HL-60 (cell line): Measurements from ENCODE around the gene OR2H2.
A peak's percentile ranks its signal among the peaks of the same experiment; 100 is the strongest.

Experiments
- DNase-seq, 2 experiments: peaks; one replicate each; pipeline ENCODE4 v3.0.0-alpha.2; 2010 to 2020; ENCODE audit warnings: low read depth in 1 of 2, low spot score in 1 of 2
- H3K27ac ChIP-seq: fragments of 250-450 bp; sonication (Bioruptor Pico); replicated peaks from 2 replicates; pipeline ENCODE4 v1.5.1; 2020; ENCODE audit warnings: mild to moderate bottlenecking, moderate library complexity
- H3K27me3 ChIP-seq: fragments of 250-450 bp; sonication (Bioruptor Pico); 2 replicates; pipeline ENCODE4 v1.5.1; 2021; ENCODE audit warnings: mild to moderate bottlenecking, moderate library complexity; ENCODE audit not compliant: insufficient read depth, poor library complexity, severe bottlenecking
- H3K4me3 ChIP-seq: replicated peaks from 2 replicates; pipeline ENCODE4 v1.5.1; 2011; ENCODE audit warnings: mild to moderate bottlenecking, control low read depth, low read length; ENCODE audit not compliant: insufficient read depth
- GABPA ChIP-seq: IDR thresholded peaks from 2 replicates; pipeline ENCODE4 v1.6.1; 2012; ENCODE audit warnings: low read depth
- POLR2AphosphoS5 ChIP-seq: IDR thresholded peaks from 2 replicates; pipeline ENCODE4 v1.6.1; 2012; ENCODE audit warnings: low read depth
- SPI1 ChIP-seq: IDR thresholded peaks from 2 replicates; pipeline ENCODE4 v1.6.1; 2012; ENCODE audit warnings: low read depth, mild to moderate bottlenecking, borderline replicate concordance
- long read RNA-seq: library from polyadenylated mRNA; unstranded; transcript quantifications from one replicate; pipeline ENCODE4 v2.0.0, GENCODE V29; 2020
- TF ChIP-seq, protein P1 (sequence below): IDR thresholded peaks from 2 replicates; pipeline ENCODE4 v1.6.1; 2012; ENCODE audit warnings: low read depth; ENCODE audit not compliant: insufficient replicate concordance
- TF ChIP-seq, protein P2 (sequence below): IDR thresholded peaks from one replicate; pipeline ENCODE4 v1.5.1; 2011; ENCODE audit warnings: low read length, control low read depth, inconsistent platforms; ENCODE audit not compliant: insufficient read depth

Gene OR2H2
- long read RNA-seq, result 0 reads

DNA sequence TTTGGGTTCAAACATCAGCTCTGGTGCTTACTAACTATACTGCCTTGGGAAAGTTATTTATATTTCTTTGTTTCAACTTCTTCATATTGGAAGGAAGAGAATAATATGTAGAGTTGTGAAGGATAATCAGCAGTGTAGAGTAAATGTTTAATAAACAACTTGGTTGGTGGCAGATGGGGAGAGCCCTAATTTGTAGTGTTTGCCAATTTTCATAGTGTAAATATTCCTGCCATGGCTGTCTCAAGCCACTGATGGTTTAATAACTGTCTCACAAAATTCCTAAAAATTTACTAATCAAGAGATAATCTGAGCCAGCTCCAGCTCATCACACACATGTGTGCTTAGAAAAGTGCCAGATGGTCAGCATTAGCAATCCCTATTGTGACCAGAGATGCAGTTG is at the start of gene OR2H2:
TSS of gene OR2H2 (plus strand) at position 301 of the 400 bp plus-strand sequence. CDS start 2,824 bp downstream, outside the sequence.
- TF ChIP-seq SPI1 (no peak), POLR2AphosphoS5 (no peak), GABPA (no peak)
- TF ChIP-seq, protein P1, sequence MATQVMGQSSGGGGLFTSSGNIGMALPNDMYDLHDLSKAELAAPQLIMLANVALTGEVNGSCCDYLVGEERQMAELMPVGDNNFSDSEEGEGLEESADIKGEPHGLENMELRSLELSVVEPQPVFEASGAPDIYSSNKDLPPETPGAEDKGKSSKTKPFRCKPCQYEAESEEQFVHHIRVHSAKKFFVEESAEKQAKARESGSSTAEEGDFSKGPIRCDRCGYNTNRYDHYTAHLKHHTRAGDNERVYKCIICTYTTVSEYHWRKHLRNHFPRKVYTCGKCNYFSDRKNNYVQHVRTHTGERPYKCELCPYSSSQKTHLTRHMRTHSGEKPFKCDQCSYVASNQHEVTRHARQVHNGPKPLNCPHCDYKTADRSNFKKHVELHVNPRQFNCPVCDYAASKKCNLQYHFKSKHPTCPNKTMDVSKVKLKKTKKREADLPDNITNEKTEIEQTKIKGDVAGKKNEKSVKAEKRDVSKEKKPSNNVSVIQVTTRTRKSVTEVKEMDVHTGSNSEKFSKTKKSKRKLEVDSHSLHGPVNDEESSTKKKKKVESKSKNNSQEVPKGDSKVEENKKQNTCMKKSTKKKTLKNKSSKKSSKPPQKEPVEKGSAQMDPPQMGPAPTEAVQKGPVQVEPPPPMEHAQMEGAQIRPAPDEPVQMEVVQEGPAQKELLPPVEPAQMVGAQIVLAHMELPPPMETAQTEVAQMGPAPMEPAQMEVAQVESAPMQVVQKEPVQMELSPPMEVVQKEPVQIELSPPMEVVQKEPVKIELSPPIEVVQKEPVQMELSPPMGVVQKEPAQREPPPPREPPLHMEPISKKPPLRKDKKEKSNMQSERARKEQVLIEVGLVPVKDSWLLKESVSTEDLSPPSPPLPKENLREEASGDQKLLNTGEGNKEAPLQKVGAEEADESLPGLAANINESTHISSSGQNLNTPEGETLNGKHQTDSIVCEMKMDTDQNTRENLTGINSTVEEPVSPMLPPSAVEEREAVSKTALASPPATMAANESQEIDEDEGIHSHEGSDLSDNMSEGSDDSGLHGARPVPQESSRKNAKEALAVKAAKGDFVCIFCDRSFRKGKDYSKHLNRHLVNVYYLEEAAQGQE, result no peak
- TF ChIP-seq, protein P2, sequence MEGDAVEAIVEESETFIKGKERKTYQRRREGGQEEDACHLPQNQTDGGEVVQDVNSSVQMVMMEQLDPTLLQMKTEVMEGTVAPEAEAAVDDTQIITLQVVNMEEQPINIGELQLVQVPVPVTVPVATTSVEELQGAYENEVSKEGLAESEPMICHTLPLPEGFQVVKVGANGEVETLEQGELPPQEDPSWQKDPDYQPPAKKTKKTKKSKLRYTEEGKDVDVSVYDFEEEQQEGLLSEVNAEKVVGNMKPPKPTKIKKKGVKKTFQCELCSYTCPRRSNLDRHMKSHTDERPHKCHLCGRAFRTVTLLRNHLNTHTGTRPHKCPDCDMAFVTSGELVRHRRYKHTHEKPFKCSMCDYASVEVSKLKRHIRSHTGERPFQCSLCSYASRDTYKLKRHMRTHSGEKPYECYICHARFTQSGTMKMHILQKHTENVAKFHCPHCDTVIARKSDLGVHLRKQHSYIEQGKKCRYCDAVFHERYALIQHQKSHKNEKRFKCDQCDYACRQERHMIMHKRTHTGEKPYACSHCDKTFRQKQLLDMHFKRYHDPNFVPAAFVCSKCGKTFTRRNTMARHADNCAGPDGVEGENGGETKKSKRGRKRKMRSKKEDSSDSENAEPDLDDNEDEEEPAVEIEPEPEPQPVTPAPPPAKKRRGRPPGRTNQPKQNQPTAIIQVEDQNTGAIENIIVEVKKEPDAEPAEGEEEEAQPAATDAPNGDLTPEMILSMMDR, result no peak
- Histone ChIP-seq H3K4me3 (no peak within 1 kb of the TSS), H3K27me3 (no peaks in the 10 kb centered on the region), H3K27ac (no peak within 1 kb of the TSS)
- no peak for DNase-seq

DNA sequence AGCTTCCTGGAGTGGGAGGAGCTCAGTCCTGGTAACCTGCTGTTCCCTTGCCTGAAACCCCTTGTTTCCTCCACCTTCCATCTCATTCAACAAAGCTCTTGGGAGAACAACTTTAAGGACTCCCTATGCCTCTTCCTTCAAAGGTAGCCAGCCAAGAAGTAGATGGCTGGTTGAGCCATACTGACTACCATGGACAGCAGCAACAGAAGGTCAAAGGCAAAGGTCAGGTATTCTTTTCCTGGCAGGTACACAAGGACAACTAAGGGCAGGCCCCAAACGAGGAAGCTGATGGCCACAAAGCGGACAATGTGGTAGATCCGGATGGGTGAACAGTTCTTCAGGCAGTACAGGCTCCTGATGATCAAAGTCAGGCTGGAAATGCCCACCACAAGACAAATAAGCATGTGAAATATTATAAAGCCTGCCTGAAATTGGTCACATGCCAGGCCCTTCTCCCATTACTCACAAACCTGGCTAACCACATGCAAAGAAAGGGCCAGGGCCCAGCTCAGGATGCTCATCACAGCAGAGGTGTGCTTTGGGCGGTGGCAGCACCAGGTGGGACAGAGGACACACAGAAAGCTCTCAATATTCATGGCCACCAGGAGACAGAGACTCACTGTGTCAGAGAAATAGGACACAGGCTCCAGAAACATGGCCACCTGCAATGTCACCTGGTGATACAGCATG is 47.1 kb upstream of the OR2H2 start:
- Histone ChIP-seq H3K27me3 (no peaks in the 10 kb centered on the region), H3K4me3 (no peak overlapping the region)
- TF ChIP-seq, protein P1, result peak; percentile 84
- no peak for TF ChIP-seq SPI1

GRCh38 chr6:29547573-29547972 is 37.3 kb upstream of the OR2H2 start:
- TF ChIP-seq, protein P1, result no peak
- no peak for TF ChIP-seq GABPA
- TF ChIP-seq, protein P2, result no peak
- no peak for TF ChIP-seq SPI1
- TF ChIP-seq POLR2AphosphoS5, result no peak
- Histone ChIP-seq H3K4me3 (no peak overlapping the region), H3K27me3 (peaks cover under 1% of the 10 kb centered on the region), H3K27ac (no peak overlapping the region)
- no peak for DNase-seq

More for the DNA sequence above, 47.1 kb upstream of the OR2H2 start:
- DNase-seq, result no peak
- H3K27ac ChIP-seq, result no peak overlapping the region
